GM19372 (cell line): Measurements from ENCODE around the gene TADA2A.

Source experiments
- ATAC-seq: cut with Tn5 transposase; IDR thresholded peaks from one replicate; pipeline ENCODE4 v1.9.1; 2021; ENCODE audit warnings: mild to moderate bottlenecking, low read depth, moderate library complexity; ENCODE audit not compliant: unreplicated experiment

The TADA2A gene

GRCh38 chr17:37519251-37519985, 112.7 kb downstream of the TADA2A start:
- ATAC-seq, result no peak

GRCh38 chr17:37520174-37520573, 113.5 kb downstream of the TADA2A start:
- no peak for ATAC-seq

GRCh38 chr17:37521821-37522220, 115.1 kb downstream of the TADA2A start:
- no peak for ATAC-seq

- ATAC-seq, result no peak
These were observed 117.1 kb downstream of the TADA2A start for GRCh38 chr17:37523715-37524219.

- ATAC-seq, result no peak
These were observed 120.7 kb downstream of the TADA2A start for GRCh38 chr17:37527249-37527851.
